Endothelial cell (in vitro differentiated cells): ENCODE measurements around the gene OR6A2. TPM values are rescaled to one million over a fixed set of nuclear protein-coding genes. Genes with fewer than 3 reads are reported as not detected.

ENCODE experiments used
- DNase-seq: peaks from one replicate; pipeline ENCODE4 v3.0.0; 2021; ENCODE audit warnings: low spot score
- H3K27ac Mint-ChIP-seq: one replicate; pipeline ENCODE4 v1.8.0; 2021; ENCODE audit warnings: mixed read lengths, inconsistent platforms; ENCODE audit not compliant: unreplicated experiment
- H3K27me3 Mint-ChIP-seq: one replicate; pipeline ENCODE4 v1.8.0; 2021; ENCODE audit warnings: mild to moderate bottlenecking, moderate library complexity, mixed read lengths, inconsistent platforms; ENCODE audit not compliant: unreplicated experiment
- H3K36me3 Mint-ChIP-seq: one replicate; pipeline ENCODE4 v1.8.0; 2021; ENCODE audit warnings: mild to moderate bottlenecking, low read depth, mixed read lengths, inconsistent platforms; ENCODE audit not compliant: unreplicated experiment
- H3K4me1 Mint-ChIP-seq: one replicate; pipeline ENCODE4 v1.8.0; 2021; ENCODE audit warnings: mild to moderate bottlenecking, mixed read lengths, inconsistent platforms; ENCODE audit not compliant: unreplicated experiment
- H3K4me3 Mint-ChIP-seq: one replicate; pipeline ENCODE4 v1.8.0; 2021; ENCODE audit warnings: mild to moderate bottlenecking, mixed read lengths, inconsistent platforms; ENCODE audit not compliant: unreplicated experiment
- H3K9me3 Mint-ChIP-seq: one replicate; pipeline ENCODE4 v1.8.0; 2021; ENCODE audit warnings: mixed read lengths, inconsistent platforms; ENCODE audit not compliant: unreplicated experiment
- CTCF ChIP-seq: fragments of 200-600 bp; sonication (generic); IDR thresholded peaks from one replicate; pipeline ENCODE4 v1.5.0; 2021; ENCODE audit warnings: antibody characterized with exemption; ENCODE audit not compliant: unreplicated experiment
- total RNA-seq: library from RNA; stranded (reverse); fragmentation: NEBNext Ultra II Directional; extraction: Animal tissue kit (Norgen Biotek cat#: 25700); gene quantifications from one replicate; pipeline ENCODE4 v1.2.1, GENCODE V29; 2021; ENCODE audit not compliant: unreplicated experiment

The OR6A2 gene
- total RNA-seq, 1 donor from 2014 or later = 0.51 TPM

DNA sequence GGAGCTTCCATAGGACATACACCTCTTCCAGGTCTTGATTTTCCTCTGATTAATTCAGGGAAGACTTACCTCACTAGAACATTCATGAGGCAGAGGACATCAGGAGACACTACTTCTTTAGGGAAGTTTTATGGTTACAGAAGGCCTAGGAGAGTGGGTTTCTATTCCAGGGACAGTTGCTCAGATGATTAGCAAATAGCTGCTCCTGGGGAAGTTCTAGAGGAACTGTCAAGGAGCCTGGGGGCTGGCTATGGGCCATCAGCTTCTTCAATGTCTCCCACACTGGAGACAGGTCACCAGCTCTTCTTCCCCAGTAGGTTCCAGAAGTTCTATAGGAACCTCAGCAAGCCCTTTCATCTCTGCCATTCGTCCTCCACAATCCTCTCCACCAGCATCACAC, 34.5 kb upstream of the OR6A2 start:
- H3K4me1 Mint-ChIP-seq = no peaks in the 10 kb centered on the region
- no peak overlapping the region for H3K27ac Mint-ChIP-seq

DNA sequence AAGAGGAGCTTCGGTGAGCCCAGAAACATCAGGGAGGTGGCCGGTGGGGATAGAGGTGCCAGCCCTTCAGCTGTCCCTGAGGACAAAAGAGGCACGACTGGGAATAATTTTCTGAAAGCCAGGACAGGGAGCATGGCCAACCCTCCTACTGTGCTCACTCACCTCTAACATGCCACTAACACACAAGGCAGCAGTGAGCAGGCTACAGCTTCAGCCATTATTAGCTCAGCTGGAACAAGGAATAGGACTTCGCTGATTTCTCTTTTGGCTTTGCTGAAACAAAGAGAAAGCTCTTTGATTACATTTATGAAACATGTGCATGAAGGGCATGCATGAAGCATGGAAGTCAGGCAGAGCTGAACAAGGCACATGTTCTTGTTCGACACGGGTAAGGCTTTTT, 33.9 kb upstream of the OR6A2 start:
- H3K9me3 Mint-ChIP-seq = no peaks in the 10 kb centered on the region
- no peak overlapping the region for H3K27ac Mint-ChIP-seq
- DNase-seq = no peak
- no peak for TF ChIP-seq CTCF
- no peak overlapping the region for H3K4me3 Mint-ChIP-seq
- no peaks in the 10 kb centered on the region for H3K36me3 Mint-ChIP-seq
- no peaks in the 10 kb centered on the region for H3K4me1 Mint-ChIP-seq
- H3K27me3 Mint-ChIP-seq = no peaks in the 10 kb centered on the region

More for the DNA sequence above, 34.5 kb upstream of the OR6A2 start:
- TF ChIP-seq CTCF = no peak
- H3K9me3 Mint-ChIP-seq = no peaks in the 10 kb centered on the region
- H3K27me3 Mint-ChIP-seq = no peaks in the 10 kb centered on the region
- no peak overlapping the region for H3K4me3 Mint-ChIP-seq
- DNase-seq = no peak
- no peaks in the 10 kb centered on the region for H3K36me3 Mint-ChIP-seq

DNA sequence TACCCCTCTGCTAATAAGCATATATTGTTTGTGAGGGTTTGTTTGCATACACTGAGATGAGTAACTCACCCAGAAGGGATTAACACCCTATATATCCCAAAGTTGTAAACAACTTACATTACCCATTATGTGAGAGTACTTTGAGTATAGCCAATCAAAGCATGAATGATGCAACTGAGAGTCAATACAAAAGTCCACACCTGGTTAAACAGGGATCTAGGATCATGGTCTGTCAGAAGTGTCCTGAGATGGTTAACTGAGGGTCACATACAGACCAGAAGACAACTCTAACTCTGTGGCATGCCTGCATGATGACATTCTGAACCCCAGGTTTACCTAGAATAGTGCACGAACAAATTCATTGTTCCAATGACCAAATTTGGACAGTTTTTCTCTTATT, 28.6 kb upstream of the OR6A2 start:
- no peak for TF ChIP-seq CTCF
- no peaks in the 10 kb centered on the region for H3K4me1 Mint-ChIP-seq
- no peaks in the 10 kb centered on the region for H3K36me3 Mint-ChIP-seq
- no peak overlapping the region for H3K27ac Mint-ChIP-seq
- no peaks in the 10 kb centered on the region for H3K9me3 Mint-ChIP-seq
- H3K27me3 Mint-ChIP-seq = no peaks in the 10 kb centered on the region
- DNase-seq = no peak
- H3K4me3 Mint-ChIP-seq = no peak overlapping the region

DNA sequence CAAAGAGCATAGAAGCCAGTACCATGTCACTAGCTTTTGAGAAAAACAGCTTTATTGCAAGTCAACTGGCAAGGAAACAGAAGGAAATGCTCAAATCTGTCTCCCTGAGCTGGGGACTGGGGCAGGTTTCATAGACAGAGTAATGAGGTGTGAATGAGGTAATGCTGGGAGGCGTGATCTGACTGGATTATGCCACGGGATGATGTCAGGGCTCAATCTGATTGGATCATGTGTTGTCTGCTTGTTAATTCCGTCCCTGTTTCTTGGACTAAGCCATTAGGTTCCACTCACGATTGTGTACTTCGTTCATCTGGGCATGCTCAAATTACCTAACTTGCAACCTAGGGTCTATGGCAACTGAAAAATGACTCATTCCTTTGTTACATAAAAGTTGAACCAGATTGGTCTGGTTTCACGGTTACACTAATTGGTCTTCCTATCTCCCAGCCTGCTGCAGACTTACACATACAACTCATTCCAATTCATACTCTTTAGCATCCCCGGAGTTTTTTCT, 25.8 kb upstream of the OR6A2 start:
- no peaks in the 10 kb centered on the region for H3K27me3 Mint-ChIP-seq
- no peaks in the 10 kb centered on the region for H3K9me3 Mint-ChIP-seq
- H3K4me1 Mint-ChIP-seq = no peaks in the 10 kb centered on the region
- H3K4me3 Mint-ChIP-seq = no peak overlapping the region
- H3K27ac Mint-ChIP-seq = no peak overlapping the region
- TF ChIP-seq CTCF = no peak
- peaks cover 1% of the 10 kb centered on the region for H3K36me3 Mint-ChIP-seq
- DNase-seq = no peak

DNA sequence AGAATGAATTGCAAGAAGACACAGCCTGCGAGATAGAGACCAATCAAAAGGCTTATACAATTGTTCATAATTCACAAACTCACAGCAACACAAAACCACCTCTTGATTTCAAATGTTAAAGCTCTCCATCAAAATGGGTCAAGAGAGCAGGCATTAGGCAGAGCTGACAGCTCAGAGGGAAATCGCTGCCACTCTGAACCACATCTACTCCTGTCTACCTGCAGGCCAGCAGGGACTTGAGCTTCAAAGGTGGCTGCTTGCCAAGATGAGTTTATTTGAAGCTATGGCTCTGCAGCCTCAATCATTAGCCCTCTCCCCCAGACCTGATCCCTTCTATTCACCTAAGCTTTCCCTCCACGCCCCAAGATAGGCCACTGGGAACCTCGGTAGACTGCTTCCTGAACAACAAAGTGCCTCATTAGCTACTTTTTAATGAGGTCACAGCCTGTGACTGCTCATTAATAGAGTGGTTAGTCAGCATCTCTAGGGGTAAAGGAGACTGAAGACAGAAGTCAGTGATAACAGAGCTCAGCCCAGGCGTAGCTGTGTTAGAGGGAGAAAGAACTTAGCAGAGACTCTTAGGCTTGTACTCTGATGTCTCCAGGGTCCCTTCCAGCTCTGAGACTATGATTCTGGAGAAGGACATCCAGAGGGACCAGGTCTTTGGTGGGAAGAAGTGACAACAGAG, 24.8 kb upstream of the OR6A2 start:
- H3K36me3 Mint-ChIP-seq = peaks cover 6% of the 10 kb centered on the region
- no peak for TF ChIP-seq CTCF
- no peaks in the 10 kb centered on the region for H3K27me3 Mint-ChIP-seq
- no peaks in the 10 kb centered on the region for H3K9me3 Mint-ChIP-seq
- DNase-seq = no peak
- no peak overlapping the region for H3K27ac Mint-ChIP-seq
- H3K4me1 Mint-ChIP-seq = no peaks in the 10 kb centered on the region
- no peak overlapping the region for H3K4me3 Mint-ChIP-seq
